Esophagus (tissue), 2 donors: ENCODE results near the gene SPRED2. TPM values are rescaled to one million over a fixed set of nuclear protein-coding genes. Genes with fewer than 3 reads are reported as not detected.

Source experiments
- H3K27ac ChIP-seq, 2 donors: one replicate each; pipeline ENCODE4 v1.5.1; 2013; ENCODE audit warnings: low read depth in 2 of 2, mild to moderate bottlenecking in 2 of 2, inconsistent platforms in 1 of 2, low read length in 1 of 2, moderate library complexity in 1 of 2
- H3K27me3 ChIP-seq, 2 donors: one replicate each; pipeline ENCODE4 v1.6.1; 2013; ENCODE audit warnings: low read length in 2 of 2, control low read depth in 1 of 2, mild to moderate bottlenecking in 1 of 2; ENCODE audit not compliant: insufficient read depth in 2 of 2, control insufficient read depth in 1 of 2
- H3K36me3 ChIP-seq, 2 donors: one replicate each; pipeline ENCODE4 v1.6.1; 2013; ENCODE audit warnings: low read length in 1 of 2; ENCODE audit not compliant: control insufficient read depth in 2 of 2, insufficient read depth in 2 of 2
- H3K4me1 ChIP-seq, 2 donors: one replicate each; pipeline ENCODE4 v1.6.1; 2013; ENCODE audit warnings: low read length in 1 of 2; ENCODE audit not compliant: control insufficient read depth in 2 of 2, insufficient read depth in 2 of 2
- H3K4me3 ChIP-seq, 2 donors: one replicate each; pipeline ENCODE4 v1.5.1; 2013; ENCODE audit warnings: low read length in 2 of 2, mild to moderate bottlenecking in 2 of 2, low read depth in 1 of 2, moderate library complexity in 1 of 2
- H3K9me3 ChIP-seq, 2 donors: one replicate each; pipeline ENCODE4 v1.6.1; 2013; ENCODE audit warnings: mild to moderate bottlenecking in 2 of 2, low read depth in 1 of 2, low read length in 1 of 2, moderate library complexity in 1 of 2; ENCODE audit not compliant: control insufficient read depth in 2 of 2, insufficient read depth in 1 of 2
- WGBS, 2 donors: extraction: QIAGEN DNeasy Blood & Tissue Kit; methylation state at CpG; one replicate each; pipeline ENCODE4 v1.1.7; 2013; 5-methylcytosine and 5-hydroxymethylcytosine counted together
- polyA plus RNA-seq, 2 donors: library from polyadenylated mRNA; stranded (reverse); fragments of 200-250 nt; gene quantifications; one replicate each; pipeline ENCODE4 v1.2.3, GENCODE V29; 2013
- donor health status: healthy with polysubstance abuse.
- donor health status: Bipolar disorder and iron deficiency.

Gene SPRED2
- polyA plus RNA-seq, 2 donors = 6.4 to 7.6 TPM

DNA sequence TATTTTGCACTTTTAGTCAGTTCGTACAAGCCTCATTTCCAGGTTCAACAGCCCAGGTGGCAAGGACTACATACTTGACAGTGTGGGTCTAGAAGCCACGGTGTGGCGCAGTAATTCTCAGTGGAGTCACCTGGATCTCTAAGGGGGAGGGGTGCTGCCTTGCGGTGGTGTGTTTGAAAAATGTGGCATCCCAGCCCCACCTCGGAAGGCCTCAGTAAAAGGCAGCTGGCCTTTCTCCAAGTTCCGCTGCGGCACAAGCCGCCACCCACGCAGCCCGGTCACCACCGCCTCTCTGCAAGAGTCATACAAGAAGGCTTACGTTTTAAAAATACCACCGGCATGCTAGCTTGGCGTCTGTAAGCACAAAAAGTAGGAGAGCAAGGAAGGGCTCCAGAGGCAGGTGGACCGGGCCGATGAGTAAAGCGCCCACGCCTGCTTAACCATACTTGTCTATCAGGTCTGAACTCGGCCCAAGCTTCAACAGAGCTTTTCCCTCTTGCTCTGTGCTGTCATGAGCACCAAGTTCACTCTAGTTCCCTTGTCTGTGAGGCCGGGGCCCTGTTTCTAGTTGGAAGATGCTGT is 49.5 kb downstream of the SPRED2 start:
- no peaks in the 10 kb centered on the region for H3K9me3 ChIP-seq
- H3K36me3 ChIP-seq = no peaks in the 10 kb centered on the region
- peak overlapping the region in 1 of 2 donors; percentile 8 for H3K4me3 ChIP-seq
- peaks cover 14 to 25% of the 10 kb centered on the region in 2 donors for H3K4me1 ChIP-seq
- H3K27ac ChIP-seq = peak overlapping the region; percentile 90 to 97
- H3K27me3 ChIP-seq = no peaks in the 10 kb centered on the region
- 7 to 14% methylated on average over 20 of the region's 20 CpGs for WGBS, 2 donors

DNA sequence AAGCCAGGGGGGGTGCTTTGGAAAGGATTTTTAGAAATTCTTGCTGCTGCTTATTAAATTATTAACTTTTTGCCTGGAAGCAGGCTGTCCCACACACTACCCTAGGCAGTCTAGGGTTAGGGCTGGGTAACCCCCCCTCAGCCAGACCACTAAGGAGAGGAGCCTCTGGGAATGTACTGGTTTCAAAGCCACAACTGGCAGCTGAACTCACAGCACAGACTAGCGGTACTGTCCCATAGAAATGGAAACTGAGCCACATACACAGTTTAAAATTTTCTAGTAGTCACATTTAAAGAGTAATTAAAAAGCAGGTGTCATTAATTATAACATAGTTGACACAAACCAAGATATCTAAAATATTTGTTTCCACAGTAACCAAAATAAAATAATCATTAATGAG is 50.1 kb downstream of the SPRED2 start:
- WGBS, 2 donors = 16 to 28% methylated on average over 1 of the region's 1 CpG
- peaks cover 14 to 27% of the 10 kb centered on the region in 2 donors for H3K4me1 ChIP-seq
- H3K27ac ChIP-seq = peak overlapping the region; percentile 59 to 75
- H3K27me3 ChIP-seq = no peaks in the 10 kb centered on the region
- no peak overlapping the region for H3K4me3 ChIP-seq
- no peaks in the 10 kb centered on the region for H3K36me3 ChIP-seq
- no peaks in the 10 kb centered on the region for H3K9me3 ChIP-seq

DNA sequence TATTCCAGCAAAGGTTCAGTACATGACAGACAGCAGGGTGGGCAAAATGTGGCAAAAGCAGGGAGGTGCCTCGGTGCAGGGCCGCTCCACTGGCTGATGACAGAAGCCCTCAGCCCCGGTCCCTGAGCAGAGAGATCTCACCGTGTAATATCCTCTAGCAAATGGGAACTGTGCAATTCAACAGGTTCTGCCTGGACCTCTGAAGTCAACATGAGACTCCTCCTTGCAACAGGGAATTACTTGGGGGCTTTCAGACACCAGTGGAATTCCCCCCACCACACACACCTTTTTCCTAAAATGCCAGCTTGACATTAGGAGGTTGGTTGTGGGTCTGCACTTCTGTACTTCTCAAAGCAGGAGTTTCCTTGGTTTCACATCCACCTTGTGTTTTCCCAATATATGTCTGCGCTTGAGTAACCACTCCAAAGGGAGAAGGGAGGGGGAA is 50.8 kb downstream of the SPRED2 start:
- H3K4me3 ChIP-seq = no peak overlapping the region
- H3K4me1 ChIP-seq = peaks cover 14 to 27% of the 10 kb centered on the region in 2 donors
- no peaks in the 10 kb centered on the region for H3K36me3 ChIP-seq
- H3K9me3 ChIP-seq = no peaks in the 10 kb centered on the region
- 76 to 87% methylated on average over 5 of the region's 5 CpGs for WGBS, 2 donors
- peak overlapping the region in 1 of 2 donors; percentile 29 for H3K27ac ChIP-seq
- no peaks in the 10 kb centered on the region for H3K27me3 ChIP-seq

DNA sequence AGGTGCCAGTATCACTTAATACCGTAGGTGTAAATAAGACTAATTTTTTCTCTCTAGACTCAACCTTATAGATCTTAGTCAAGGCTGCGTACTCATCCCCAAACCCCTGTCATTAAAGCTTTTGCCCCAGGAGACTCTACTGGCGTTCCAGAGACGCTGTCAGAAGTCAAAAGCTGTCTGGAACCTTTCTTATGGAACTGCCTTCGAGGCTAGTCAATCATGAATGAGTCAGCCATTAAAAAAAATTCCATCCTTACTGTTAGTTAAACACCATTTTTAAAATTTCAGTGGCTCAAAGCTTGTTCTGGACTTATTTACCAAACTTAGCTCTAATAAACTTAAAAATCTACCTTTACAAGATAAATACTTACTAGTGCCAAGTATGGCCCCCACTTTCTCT is 52.1 kb downstream of the SPRED2 start:
- H3K4me1 ChIP-seq = peaks cover 14 to 25% of the 10 kb centered on the region in 2 donors
- no peak overlapping the region for H3K4me3 ChIP-seq
- H3K27ac ChIP-seq = no peak overlapping the region
- H3K36me3 ChIP-seq = no peaks in the 10 kb centered on the region
- no peaks in the 10 kb centered on the region for H3K27me3 ChIP-seq
- no peaks in the 10 kb centered on the region for H3K9me3 ChIP-seq
- 54 to 68% methylated on average over 5 of the region's 5 CpGs for WGBS, 2 donors

DNA sequence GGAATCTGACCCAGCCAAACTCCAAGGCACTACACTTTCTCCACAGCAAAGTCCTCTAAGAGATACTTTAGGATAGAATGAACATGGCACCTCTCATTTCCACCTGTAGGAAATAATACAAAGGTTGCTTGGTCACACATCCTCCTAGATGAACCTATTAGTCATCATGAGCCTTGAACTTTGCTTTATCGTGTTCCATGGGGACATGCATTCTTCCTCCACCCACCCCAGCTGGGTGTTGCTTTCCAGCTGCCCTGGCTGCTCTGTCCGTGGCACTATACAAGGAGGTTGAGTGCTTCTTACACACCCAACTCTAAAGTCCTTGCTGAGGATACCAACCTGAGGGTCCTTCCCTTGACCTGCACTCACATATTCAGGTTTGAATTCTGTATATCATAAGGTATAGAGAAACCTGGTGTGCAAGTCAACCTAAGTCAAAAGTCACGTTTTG is 52.7 kb downstream of the SPRED2 start:
- H3K27me3 ChIP-seq = no peaks in the 10 kb centered on the region
- H3K36me3 ChIP-seq = no peaks in the 10 kb centered on the region
- H3K9me3 ChIP-seq = no peaks in the 10 kb centered on the region
- peaks cover 14 to 24% of the 10 kb centered on the region in 2 donors for H3K4me1 ChIP-seq
- H3K27ac ChIP-seq = peak overlapping the region in 1 of 2 donors; percentile 54
- 71 to 78% methylated on average over 3 of the region's 3 CpGs for WGBS, 2 donors
- H3K4me3 ChIP-seq = no peak overlapping the region

DNA sequence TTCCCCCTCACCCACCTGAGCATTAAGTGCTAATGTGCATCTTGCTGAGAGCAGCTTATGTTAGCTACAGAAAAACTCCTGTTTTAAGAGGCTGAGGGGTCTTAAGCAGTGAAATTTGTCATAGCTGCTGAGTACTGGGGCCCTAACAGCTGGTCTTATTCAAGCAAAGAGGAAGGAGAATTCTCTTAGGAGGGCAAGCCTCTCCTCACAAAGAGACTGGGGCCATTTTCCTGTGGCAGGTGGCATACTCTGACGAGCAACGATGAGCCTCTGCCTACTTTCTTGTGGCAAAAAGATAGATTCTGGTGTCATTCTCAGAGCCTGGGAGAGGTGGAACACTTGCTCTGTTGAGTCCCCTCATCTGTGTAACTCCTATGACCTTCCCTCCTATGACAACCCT is 53.2 kb downstream of the SPRED2 start:
- Histone ChIP-seq H3K9me3 (no peaks in the 10 kb centered on the region), H3K4me1 (peaks cover 10 to 20% of the 10 kb centered on the region in 2 donors), H3K27me3 (no peaks in the 10 kb centered on the region), H3K27ac (no peak overlapping the region), H3K4me3 (no peak overlapping the region), H3K36me3 (no peaks in the 10 kb centered on the region)
- 93 to 97% methylated on average over 2 of the region's 2 CpGs for WGBS, 2 donors

DNA sequence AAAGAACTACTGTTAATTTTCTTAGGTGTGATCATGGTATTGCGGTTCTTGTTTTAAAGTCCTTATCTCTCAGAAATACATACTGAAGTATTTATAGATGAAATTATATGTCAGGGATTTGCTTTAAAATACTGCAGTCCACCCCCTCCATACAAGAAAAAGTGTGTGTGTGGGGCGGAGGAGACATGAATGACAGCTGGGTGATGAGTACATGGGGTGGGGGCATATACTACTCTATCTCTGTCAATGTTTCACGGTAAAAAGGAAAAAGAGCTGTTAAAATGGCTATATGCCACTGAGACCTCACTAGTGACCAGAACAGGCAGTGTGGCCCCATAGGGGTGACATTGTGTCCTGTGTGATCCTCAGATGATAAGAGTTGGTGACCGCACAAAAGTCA is 54.1 kb downstream of the SPRED2 start:
- H3K4me1 ChIP-seq = peaks cover 9 to 16% of the 10 kb centered on the region in 2 donors
- no peak overlapping the region for H3K27ac ChIP-seq
- H3K27me3 ChIP-seq = no peaks in the 10 kb centered on the region
- no peaks in the 10 kb centered on the region for H3K36me3 ChIP-seq
- WGBS, 2 donors = 92 to 93% methylated on average over 4 of the region's 4 CpGs
- H3K9me3 ChIP-seq = no peaks in the 10 kb centered on the region
- H3K4me3 ChIP-seq = no peak overlapping the region

DNA sequence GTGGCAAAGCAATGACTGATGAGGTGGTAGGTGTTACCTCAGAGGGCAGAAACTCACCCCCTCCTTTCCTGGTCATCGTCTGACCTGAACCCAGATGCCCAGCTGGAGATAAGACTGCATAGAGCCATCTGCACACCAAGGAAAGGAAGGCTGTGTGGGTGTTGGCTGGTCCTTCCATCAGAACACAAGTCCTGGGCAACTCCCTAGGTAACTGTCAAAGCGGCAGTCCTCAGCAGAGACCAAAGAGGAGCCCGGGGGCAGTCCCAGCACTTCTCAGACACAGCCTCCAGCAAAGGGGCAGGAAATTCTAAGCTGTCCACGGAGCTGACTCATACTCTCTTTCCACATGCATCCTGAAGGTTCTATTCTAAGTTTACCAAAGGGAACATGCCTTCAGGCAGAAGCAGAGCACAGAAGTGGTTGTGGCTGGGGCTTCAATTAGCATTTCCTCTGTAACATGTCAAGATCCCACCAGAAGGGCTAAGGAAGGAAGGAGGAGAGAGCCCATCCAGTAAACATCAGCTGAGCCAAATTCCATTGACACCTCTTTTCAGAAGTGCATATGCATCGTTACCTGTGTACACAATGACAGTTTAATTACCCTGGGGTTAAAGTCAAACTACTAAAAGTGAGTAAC is 54.7 kb downstream of the SPRED2 start:
- Histone ChIP-seq H3K36me3 (no peaks in the 10 kb centered on the region), H3K27ac (no peak overlapping the region), H3K4me3 (no peak overlapping the region), H3K9me3 (no peaks in the 10 kb centered on the region), H3K4me1 (peaks cover 4 to 13% of the 10 kb centered on the region in 2 donors), H3K27me3 (no peaks in the 10 kb centered on the region)
- 35 to 44% methylated on average over 5 of the region's 5 CpGs for WGBS, 2 donors

DNA sequence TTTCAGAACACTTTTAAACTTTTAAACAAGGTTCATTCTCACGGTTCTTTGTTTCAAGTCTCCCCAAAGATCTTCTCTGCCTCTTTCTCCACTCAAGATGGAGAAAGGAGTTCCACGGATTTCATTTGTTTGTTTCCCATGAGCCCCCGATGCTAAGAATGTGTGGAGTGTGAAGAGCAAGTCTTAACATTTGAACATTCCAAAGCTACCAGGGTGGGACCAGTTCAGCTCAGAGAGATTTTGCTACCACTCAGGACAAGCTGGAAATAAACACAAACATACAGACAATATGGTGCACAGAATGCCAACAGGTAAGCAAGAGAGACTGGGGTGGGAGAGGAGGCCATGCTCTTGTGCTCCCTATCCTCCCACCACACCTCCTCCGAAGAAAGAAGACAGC is 56.7 kb downstream of the SPRED2 start:
- no peaks in the 10 kb centered on the region for H3K36me3 ChIP-seq
- H3K9me3 ChIP-seq = no peaks in the 10 kb centered on the region
- H3K4me1 ChIP-seq = peaks cover 0 to 2% of the 10 kb centered on the region in 2 donors
- WGBS, 2 donors = 84 to 85% methylated on average over 4 of the region's 4 CpGs
- no peak overlapping the region for H3K4me3 ChIP-seq
- no peak overlapping the region for H3K27ac ChIP-seq
- no peaks in the 10 kb centered on the region for H3K27me3 ChIP-seq

DNA sequence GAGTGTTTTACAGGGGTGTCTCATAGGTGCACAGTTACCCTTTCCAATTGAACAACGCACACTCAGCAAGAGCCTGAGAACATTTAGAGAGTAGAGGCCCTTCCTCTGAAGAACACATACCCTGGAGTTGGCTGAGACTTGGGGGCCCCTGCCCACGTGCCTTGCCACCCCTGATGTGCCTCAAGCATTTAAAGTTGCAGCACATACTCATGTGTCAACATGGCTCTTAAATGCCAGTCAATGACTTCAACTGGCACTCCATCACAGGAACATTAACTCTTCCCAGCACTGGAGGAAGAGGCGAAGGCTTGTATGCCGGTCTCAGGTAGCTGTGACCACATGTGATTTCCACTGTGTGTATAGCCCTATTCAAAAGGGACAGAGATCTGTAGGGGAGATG is 57.4 kb downstream of the SPRED2 start:
- Histone ChIP-seq H3K27ac (no peak overlapping the region), H3K4me3 (no peak overlapping the region), H3K9me3 (no peaks in the 10 kb centered on the region), H3K36me3 (no peaks in the 10 kb centered on the region), H3K4me1 (peaks cover 0 to 2% of the 10 kb centered on the region in 2 donors), H3K27me3 (no peaks in the 10 kb centered on the region)
- WGBS, 2 donors = 83 to 84% methylated on average over 4 of the region's 4 CpGs
